Measurements from ENCODE around the gene CWC27.

The CWC27 gene

GRCh38 chr5:65062469-65063083 is 293.8 kb downstream of the CWC27 start:
- Histone ChIP-seq H3K27me3 (ENCODE audit: insufficient read depth, low read depth, severe bottlenecking) (no peaks in the 10 kb centered on the region), H3K27ac (no peak overlapping the region), H3K36me3 (no peaks in the 10 kb centered on the region), H3K4me3 (ENCODE audit: low read depth, low read length) (no peak overlapping the region), H3K9me3 (ENCODE audit: severe bottlenecking) (no peaks in the 10 kb centered on the region)
- no peak for TF ChIP-seq CTCF (IDR thresholded peaks at IDR 0.05; ENCODE audit: low read depth, low read length)
- DNase-seq, result peak; percentile 17

GRCh38 chr5:65065001-65065511 is 296.3 kb downstream of the CWC27 start:
- Histone ChIP-seq H3K27ac (no peak overlapping the region), H3K27me3 (ENCODE audit: insufficient read depth, low read depth, severe bottlenecking) (no peaks in the 10 kb centered on the region), H3K36me3 (no peaks in the 10 kb centered on the region), H3K4me3 (ENCODE audit: low read depth, low read length) (no peak overlapping the region), H3K9me3 (ENCODE audit: severe bottlenecking) (no peaks in the 10 kb centered on the region)
- DNase-seq, result no peak
- no peak for TF ChIP-seq CTCF (IDR thresholded peaks at IDR 0.05; ENCODE audit: low read depth, low read length)

GRCh38 chr5:65066387-65067146 is 297.8 kb downstream of the CWC27 start:
- no peak for DNase-seq
- Histone ChIP-seq H3K27me3 (ENCODE audit: insufficient read depth, low read depth, severe bottlenecking) (no peaks in the 10 kb centered on the region), H3K9me3 (ENCODE audit: severe bottlenecking) (no peaks in the 10 kb centered on the region), H3K36me3 (no peaks in the 10 kb centered on the region), H3K27ac (no peak overlapping the region), H3K4me3 (ENCODE audit: low read depth, low read length) (no peak overlapping the region)
- no peak for TF ChIP-seq CTCF (IDR thresholded peaks at IDR 0.05; ENCODE audit: low read depth, low read length)

- TF ChIP-seq CTCF (IDR thresholded peaks at IDR 0.05; ENCODE audit: low read depth, low read length), result no peak
- Histone ChIP-seq H3K36me3 (no peaks in the 10 kb centered on the region), H3K27ac (no peak overlapping the region), H3K9me3 (ENCODE audit: severe bottlenecking) (no peaks in the 10 kb centered on the region), H3K27me3 (ENCODE audit: insufficient read depth, low read depth, severe bottlenecking) (no peaks in the 10 kb centered on the region), H3K4me3 (ENCODE audit: low read depth, low read length) (no peak overlapping the region)
- no peak for DNase-seq
These were observed 298.4 kb downstream of the CWC27 start for GRCh38 chr5:65067147-65067506.
